H1 (cell line): ENCODE results near the gene STK16.

Experiments
- CBX5 ChIP-seq: fragments of 300-800, 300-1000 bp; sonication (generic); IDR thresholded peaks from 2 replicates; pipeline ENCODE4 v1.7.1; 2016; ENCODE audit warnings: antibody characterized with exemption, low read length, low read depth
- CTCF ChIP-seq, 3 experiments: IDR thresholded peaks; 1 replicate in 2 of 3; 2 replicates in 1 of 3; pipeline versions ENCODE4 v1.5.1 to v1.6.1; 2011; ENCODE audit warnings: low read length in 3 of 3, mild to moderate bottlenecking in 3 of 3, inconsistent platforms in 2 of 3, low read depth in 1 of 3, moderate library complexity in 1 of 3; ENCODE audit not compliant: insufficient read depth in 1 of 3; ENCODE audit errors: control extremely low read depth in 1 of 3
- EZH2 ChIP-seq: fragments of 200-600 bp; sonication (generic); IDR thresholded peaks from 2 replicates; pipeline ENCODE4 v1.7.1; 2012; ENCODE audit warnings: low read depth, mild to moderate bottlenecking, moderate library complexity, low read length, inconsistent platforms; ENCODE audit not compliant: severe bottlenecking
- JUND ChIP-seq: IDR thresholded peaks from 2 replicates; pipeline ENCODE4 v1.6.1; 2011; ENCODE audit warnings: mild to moderate bottlenecking, improper control_type of control experiment, low read length
- MAX ChIP-seq: IDR thresholded peaks from 2 replicates; pipeline ENCODE4 v1.6.1; 2012; ENCODE audit warnings: inconsistent platforms
- POLR2A ChIP-seq, 2 experiments: IDR thresholded peaks; 1 replicate in 1 of 2; 2 replicates in 1 of 2; pipeline ENCODE4 v1.6.1; 2011; ENCODE audit warnings: low read depth in 2 of 2, low read length in 2 of 2, mild to moderate bottlenecking in 2 of 2; ENCODE audit errors: control extremely low read depth in 1 of 2
- POLR2AphosphoS5 ChIP-seq: IDR thresholded peaks from 2 replicates; pipeline ENCODE4 v1.6.1; 2011; ENCODE audit warnings: low read depth, low read length
- RFX5 ChIP-seq: IDR thresholded peaks from 2 replicates; pipeline ENCODE4 v1.6.1; 2011; ENCODE audit warnings: low read depth, low read length, improper control_type of control experiment, borderline replicate concordance
- SP1 ChIP-seq: IDR thresholded peaks from 2 replicates; pipeline ENCODE4 v1.6.1; 2011; ENCODE audit warnings: low read depth, low read length
- TEAD4 ChIP-seq: IDR thresholded peaks from 2 replicates; pipeline ENCODE4 v1.6.1; 2012; ENCODE audit warnings: low read depth, low read length, inconsistent platforms, mixed read lengths

GRCh38 chr2:219243291-219243761 lies 2.0 kb upstream of the STK16 start:
- TF ChIP-seq POLR2AphosphoS5: no peak
- TF ChIP-seq RFX5: no peak
- no peak for TF ChIP-seq CTCF (IDR thresholded peaks at IDR 0.05; ENCODE audit: control extremely low read depth in 1 of 3, insufficient read depth in 1 of 3, low read depth in 1 of 3, low read length in 3 of 3)
- TF ChIP-seq SP1: no peak
- no peak for TF ChIP-seq EZH2
- no peak for TF ChIP-seq JUND
- TF ChIP-seq POLR2A (IDR thresholded peaks at IDR 0.05; ENCODE audit: control extremely low read depth in 1 of 2, low read depth in 2 of 2, low read length in 2 of 2): no peak
- no peak for TF ChIP-seq MAX
- no peak for TF ChIP-seq TEAD4
- no peak for TF ChIP-seq CBX5
